ENCODE results near the gene PPP1R27.

DNA sequence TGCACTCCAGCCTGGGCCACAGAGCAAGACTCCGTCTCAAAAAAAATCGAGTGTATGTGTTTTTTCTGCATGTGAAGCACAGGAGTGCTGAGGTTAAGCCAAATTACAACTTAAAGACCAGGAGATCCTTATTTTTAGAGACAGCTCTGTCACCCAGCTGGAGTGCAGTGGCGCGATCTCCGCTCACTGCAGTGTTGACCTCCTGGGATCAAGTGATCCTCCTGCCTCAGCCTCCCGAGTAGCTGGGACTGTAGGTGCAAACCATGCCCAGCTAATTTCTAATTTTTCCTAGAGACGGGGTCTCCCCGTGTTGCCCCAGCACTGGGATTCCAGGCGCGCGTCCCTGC is 7.5 kb upstream of the PPP1R27 start:
- TF ChIP-seq, protein P1, sequence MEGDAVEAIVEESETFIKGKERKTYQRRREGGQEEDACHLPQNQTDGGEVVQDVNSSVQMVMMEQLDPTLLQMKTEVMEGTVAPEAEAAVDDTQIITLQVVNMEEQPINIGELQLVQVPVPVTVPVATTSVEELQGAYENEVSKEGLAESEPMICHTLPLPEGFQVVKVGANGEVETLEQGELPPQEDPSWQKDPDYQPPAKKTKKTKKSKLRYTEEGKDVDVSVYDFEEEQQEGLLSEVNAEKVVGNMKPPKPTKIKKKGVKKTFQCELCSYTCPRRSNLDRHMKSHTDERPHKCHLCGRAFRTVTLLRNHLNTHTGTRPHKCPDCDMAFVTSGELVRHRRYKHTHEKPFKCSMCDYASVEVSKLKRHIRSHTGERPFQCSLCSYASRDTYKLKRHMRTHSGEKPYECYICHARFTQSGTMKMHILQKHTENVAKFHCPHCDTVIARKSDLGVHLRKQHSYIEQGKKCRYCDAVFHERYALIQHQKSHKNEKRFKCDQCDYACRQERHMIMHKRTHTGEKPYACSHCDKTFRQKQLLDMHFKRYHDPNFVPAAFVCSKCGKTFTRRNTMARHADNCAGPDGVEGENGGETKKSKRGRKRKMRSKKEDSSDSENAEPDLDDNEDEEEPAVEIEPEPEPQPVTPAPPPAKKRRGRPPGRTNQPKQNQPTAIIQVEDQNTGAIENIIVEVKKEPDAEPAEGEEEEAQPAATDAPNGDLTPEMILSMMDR (IDR thresholded peaks at IDR 0.05) = no peak
- no peak for TF ChIP-seq POLR2A (IDR thresholded peaks at IDR 0.05)

All from ovary (tissue), 3 donors.